Measurements from ENCODE around the gene CMTM1.

DNA sequence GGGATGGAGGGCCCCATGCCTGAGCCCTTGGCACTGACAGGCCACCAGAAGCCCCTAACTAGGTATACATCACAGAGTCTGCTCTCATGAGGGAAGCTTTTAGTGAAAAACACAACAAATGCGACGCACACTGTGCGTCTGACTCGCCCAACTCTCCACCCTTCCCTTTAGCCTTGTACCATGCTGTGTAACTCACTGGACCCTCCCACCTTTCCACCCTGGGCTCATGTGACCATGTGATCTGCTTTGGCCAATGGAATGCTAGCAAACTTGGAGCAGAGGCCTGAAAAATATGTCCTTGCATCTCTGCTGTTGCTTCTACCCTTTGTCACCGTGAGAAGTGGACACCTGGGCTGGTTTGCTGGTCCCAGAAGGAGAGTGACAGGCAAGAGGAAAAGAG lies 37.9 kb upstream of the CMTM1 start:
- TF ChIP-seq CTCF (IDR thresholded peaks at IDR 0.05; ENCODE audit: insufficient read depth, low read length, poor library complexity, severe bottlenecking), result no peak
- no peak for TF ChIP-seq EZH2phosphoT487 (conservative IDR thresholded peaks at IDR 0.05; ENCODE audit: low read length)

Measured in SU-DHL-6 (cell line).